Lung (tissue), 4 donors: ENCODE data around the gene PSMC3IP. TPM values are rescaled to one million over a fixed set of nuclear protein-coding genes. Genes with fewer than 3 reads are reported as not detected.

Source experiments
- polyA plus RNA-seq, 2 donors: library from polyadenylated mRNA; stranded (reverse); fragments of 200-250 nt; gene quantifications; one replicate each; pipeline ENCODE4 v1.2.1, GENCODE V29; 2013
- total RNA-seq, 2 donors: library from RNA; depleted of rRNA in 1 of 2; stranded (reverse); fragments of >200 nt in 1 of 2; gene quantifications; one replicate each; pipeline ENCODE4 v1.2.1, GENCODE V29; 2014 to 2021
- donor health status: Bipolar disorder and iron deficiency.
- donor health status: healthy.
- donor health status: DM: yes; HTN: yes; CAD: no.

Gene PSMC3IP
- total and polyA plus RNA-seq, 4 donors: 3.4 to 7.5 (median 4.0) TPM

Other genes with a start within 250 kb of the PSMC3IP start
- 100 to 1,000 TPM; 267 to 297 TPM for gene STAT3, start 189.3 kb downstream of the PSMC3IP start, total RNA-seq
- 100 to 1,000 TPM in 1 of 2 donors, 10 to 100 TPM in 1; 69.9 to 211 TPM for gene STAT3, start 189.3 kb downstream of the PSMC3IP start, polyA plus RNA-seq
- 100 to 1,000 TPM; 185 to 277 TPM for gene CAVIN1, start 154.5 kb downstream of the PSMC3IP start, total RNA-seq
- gene CAVIN1, start 154.5 kb downstream of the PSMC3IP start, polyA plus RNA-seq: 100 to 1,000 TPM; 110 to 134 TPM
- 100 to 1,000 TPM in 1 of 2 donors, 10 to 100 TPM in 1; 85.1 to 203 TPM for gene ATP6V0A1, start 118.9 kb downstream of the PSMC3IP start, total RNA-seq
- gene ATP6V0A1, start 118.9 kb downstream of the PSMC3IP start, polyA plus RNA-seq: 10 to 100 TPM; 44.4 to 63.9 TPM
- 10 to 100 TPM; 16.8 to 69.8 TPM for gene NAGLU, start 41.5 kb downstream of the PSMC3IP start, total RNA-seq
- 10 to 100 TPM; 32.3 to 37.9 TPM for gene NAGLU, start 41.5 kb downstream of the PSMC3IP start, polyA plus RNA-seq
- 1 to 10 TPM in 1 of 2 donors, under 1 TPM in 1; 0.98 to 1.3 TPM for gene HSD17B1, start 24.8 kb downstream of the PSMC3IP start, total RNA-seq
- 1 to 10 TPM; 1.8 to 2.4 TPM for gene HSD17B1, start 24.8 kb downstream of the PSMC3IP start, polyA plus RNA-seq
- 10 to 100 TPM; 25.9 to 93.2 TPM for gene COASY, start 15.6 kb downstream of the PSMC3IP start, total RNA-seq
- gene COASY, start 15.6 kb downstream of the PSMC3IP start, polyA plus RNA-seq: 10 to 100 TPM; 57.3 to 71.3 TPM
- gene MLX, start 10.6 kb downstream of the PSMC3IP start, total RNA-seq: 10 to 100 TPM; 31.9 to 69.7 TPM
- 10 to 100 TPM; 61.8 to 71.6 TPM for gene MLX, start 10.6 kb downstream of the PSMC3IP start, polyA plus RNA-seq
- 10 to 100 TPM; 61.3 to 62.7 TPM for gene RETREG3, start 31.6 kb upstream of the PSMC3IP start, total RNA-seq
- 10 to 100 TPM; 16.1 to 27.6 TPM for gene RETREG3, start 31.6 kb upstream of the PSMC3IP start, polyA plus RNA-seq
- 10 to 100 TPM; 12.1 to 38.1 TPM for gene TUBG1, start 32.0 kb upstream of the PSMC3IP start, total RNA-seq
- gene TUBG1, start 32.0 kb upstream of the PSMC3IP start, polyA plus RNA-seq: 10 to 100 TPM; 31.1 to 39.0 TPM
- gene TUBG2, start 81.6 kb upstream of the PSMC3IP start, total RNA-seq: 10 to 100 TPM; 13.0 to 22.0 TPM
- gene TUBG2, start 81.6 kb upstream of the PSMC3IP start, polyA plus RNA-seq: 10 to 100 TPM in 1 of 2 donors, 1 to 10 TPM in 1; 6.9 to 10.5 TPM
- gene PLEKHH3, start 99.3 kb upstream of the PSMC3IP start, total RNA-seq: 10 to 100 TPM; 23.9 to 30.2 TPM
- gene PLEKHH3, start 99.3 kb upstream of the PSMC3IP start, polyA plus RNA-seq: 10 to 100 TPM; 21.2 to 22.0 TPM
- gene CCR10, start 104.1 kb upstream of the PSMC3IP start, total RNA-seq: 1 to 10 TPM in 1 of 2 donors, under 1 TPM in 1; 1.00 to 1.9 TPM
- 1 to 10 TPM in 1 of 2 donors, under 1 TPM in 1; 0.55 to 3.1 TPM for gene CCR10, start 104.1 kb upstream of the PSMC3IP start, polyA plus RNA-seq
- 10 to 100 TPM in 1 of 2 donors, 1 to 10 TPM in 1; 9.9 to 12.5 TPM for gene CNTNAP1, start 104.8 kb upstream of the PSMC3IP start, total RNA-seq
- gene CNTNAP1, start 104.8 kb upstream of the PSMC3IP start, polyA plus RNA-seq: 1 to 10 TPM; 2.9 to 5.4 TPM
- 10 to 100 TPM; 33.6 to 53.2 TPM for gene EZH1, start 167.3 kb upstream of the PSMC3IP start, total RNA-seq
- 10 to 100 TPM; 20.7 to 21.2 TPM for gene EZH1, start 167.3 kb upstream of the PSMC3IP start, polyA plus RNA-seq
- 10 to 100 TPM; 55.0 to 66.6 TPM for gene RAMP2, start 183.5 kb upstream of the PSMC3IP start, total RNA-seq
- 100 to 1,000 TPM in 1 of 2 donors, 10 to 100 TPM in 1; 43.8 to 101 TPM for gene RAMP2, start 183.5 kb upstream of the PSMC3IP start, polyA plus RNA-seq
- 10 to 100 TPM; 42.4 to 64.8 TPM for gene VPS25, start 195.7 kb upstream of the PSMC3IP start, total RNA-seq
- gene VPS25, start 195.7 kb upstream of the PSMC3IP start, polyA plus RNA-seq: 10 to 100 TPM; 45.1 to 93.7 TPM
- under 1 TPM; 0.40 to 0.77 TPM for gene WNK4, start 202.9 kb upstream of the PSMC3IP start, total RNA-seq
- under 1 TPM; 0.09 to 0.49 TPM for gene WNK4, start 202.9 kb upstream of the PSMC3IP start, polyA plus RNA-seq
- gene COA3, start 221.0 kb upstream of the PSMC3IP start, total RNA-seq: 10 to 100 TPM; 55.7 to 69.2 TPM
- gene COA3, start 221.0 kb upstream of the PSMC3IP start, polyA plus RNA-seq: 100 to 1,000 TPM in 1 of 2 donors, 10 to 100 TPM in 1; 84.1 to 142 TPM
- 1 to 10 TPM in 1 of 2 donors, under 1 TPM in 1; 0.92 to 1.6 TPM for gene CNTD1, start 221.1 kb upstream of the PSMC3IP start, total RNA-seq
- gene CNTD1, start 221.1 kb upstream of the PSMC3IP start, polyA plus RNA-seq: under 1 TPM; 0.61 to 0.64 TPM
- 100 to 1,000 TPM in 1 of 2 donors, 10 to 100 TPM in 1; 87.6 to 114 TPM for gene BECN1, start 246.6 kb upstream of the PSMC3IP start, total RNA-seq
- 10 to 100 TPM; 33.0 to 81.6 TPM for gene BECN1, start 246.6 kb upstream of the PSMC3IP start, polyA plus RNA-seq